ENCODE data around the gene LRIG3. TPM values are rescaled to one million over a fixed set of nuclear protein-coding genes. Genes with fewer than 3 reads are reported as not detected.

The LRIG3 gene
- total and polyA plus RNA-seq, 2 donors from 2014 or later, result 4.4 to 40.5 TPM

DNA sequence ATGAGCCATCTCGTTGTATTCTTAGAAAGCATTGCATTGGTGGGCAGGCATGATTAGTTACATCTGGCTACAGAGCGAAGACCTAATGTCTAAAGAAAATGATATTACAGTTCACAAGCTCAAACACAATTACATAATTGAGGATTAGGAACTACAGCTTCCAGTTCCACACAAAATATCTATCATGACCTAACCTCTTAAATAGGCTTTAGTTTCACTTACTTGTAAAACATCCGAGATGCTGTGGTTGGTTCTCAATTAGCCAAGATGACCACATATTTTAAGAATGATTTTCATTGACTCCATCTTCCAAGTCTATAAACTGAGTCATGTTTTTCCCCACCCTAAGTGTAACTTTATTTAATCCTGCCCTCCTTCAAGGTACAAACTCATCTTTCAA lies 69.5 kb downstream of the LRIG3 start:
- no peak for TF ChIP-seq CTCF (IDR thresholded peaks at IDR 0.05; ENCODE audit: borderline replicate concordance, extremely low read depth, insufficient read depth)
- no peak overlapping the region for H3K4me3 ChIP-seq (ENCODE audit: low read length in 3 of 3)
- H3K9ac ChIP-seq (ENCODE audit: low read length in 3 of 3), result no peak overlapping the region
- intact Hi-C loops (cut with DNase I), result no loop called here
- no peaks in the 10 kb centered on the region for H3K36me3 ChIP-seq (ENCODE audit: control insufficient read depth in 2 of 3, insufficient read depth in 3 of 3, low read length in 3 of 3)
- FAIRE-seq (no peak), DNase-seq (peak in 2 of 5 donors; percentile 24)
- H3K27ac ChIP-seq (ENCODE audit: low read depth in 2 of 2, low read length in 2 of 2), result no peak overlapping the region
- H3K27me3 ChIP-seq (ENCODE audit: control insufficient read depth, insufficient read depth, low read length), result no peaks in the 10 kb centered on the region
- no peaks in the 10 kb centered on the region for H3K4me1 ChIP-seq (ENCODE audit: control insufficient read depth in 2 of 3, insufficient read depth in 2 of 3, low read depth in 1 of 3, low read length in 3 of 3)
- H3K9me3 ChIP-seq (ENCODE audit: control insufficient read depth in 2 of 3, insufficient read depth in 1 of 3, low read length in 3 of 3), result no peaks in the 10 kb centered on the region

- H3K36me3 ChIP-seq (ENCODE audit: control insufficient read depth in 2 of 3, insufficient read depth in 3 of 3, low read length in 3 of 3), result no peaks in the 10 kb centered on the region
- no peaks in the 10 kb centered on the region for H3K4me1 ChIP-seq (ENCODE audit: control insufficient read depth in 2 of 3, insufficient read depth in 2 of 3, low read depth in 1 of 3, low read length in 3 of 3)
- DNase-seq, result peak in 1 of 5 donors; percentile 47
- no peaks in the 10 kb centered on the region for H3K9me3 ChIP-seq (ENCODE audit: control insufficient read depth in 2 of 3, insufficient read depth in 1 of 3, low read length in 3 of 3)
- no peaks in the 10 kb centered on the region for H3K27me3 ChIP-seq (ENCODE audit: control insufficient read depth, insufficient read depth, low read length)
- intact Hi-C loops (cut with DNase I), result no loop called here
- H3K9ac ChIP-seq (ENCODE audit: low read length in 3 of 3), result no peak overlapping the region
- no peak overlapping the region for H3K27ac ChIP-seq (ENCODE audit: low read depth in 2 of 2, low read length in 2 of 2)
- H3K4me3 ChIP-seq (ENCODE audit: low read length in 3 of 3), result no peak overlapping the region
- no peak for TF ChIP-seq CTCF (IDR thresholded peaks at IDR 0.05; ENCODE audit: borderline replicate concordance, extremely low read depth, insufficient read depth)
- FAIRE-seq, result no peak
These were observed 72.3 kb downstream of the LRIG3 start for GRCh38 chr12:58847901-58848600.

DNA sequence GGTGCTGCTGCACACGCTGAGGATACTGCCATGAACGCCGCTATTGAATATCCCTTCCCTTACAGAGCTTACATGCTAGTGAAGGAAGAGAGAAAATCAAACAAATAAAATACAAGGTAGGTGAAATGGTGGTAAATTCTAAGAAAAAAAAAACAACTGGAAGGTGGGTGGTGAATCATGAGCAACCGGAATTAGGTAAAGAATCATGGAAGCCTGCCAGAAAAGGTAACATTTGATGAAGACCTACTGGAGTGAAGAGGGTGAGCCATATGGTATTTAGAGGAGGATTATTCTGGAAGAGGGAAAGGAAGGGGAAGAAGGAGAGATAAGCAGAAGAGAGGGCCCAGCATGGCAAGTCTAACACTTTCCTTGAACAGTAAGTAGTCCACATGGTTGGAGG lies 76.1 kb downstream of the LRIG3 start:
- DNase-seq (no peak), FAIRE-seq (no peak)
- Histone ChIP-seq H3K27me3 (ENCODE audit: control insufficient read depth, insufficient read depth, low read length) (no peaks in the 10 kb centered on the region), H3K9ac (ENCODE audit: low read length in 3 of 3) (no peak overlapping the region), H3K9me3 (ENCODE audit: control insufficient read depth in 2 of 3, insufficient read depth in 1 of 3, low read length in 3 of 3) (peaks cover 0 to 1% (median 0%) of the 10 kb centered on the region in 3 donors), H3K36me3 (ENCODE audit: control insufficient read depth in 2 of 3, insufficient read depth in 3 of 3, low read length in 3 of 3) (no peaks in the 10 kb centered on the region), H3K27ac (ENCODE audit: low read depth in 2 of 2, low read length in 2 of 2) (no peak overlapping the region), H3K4me1 (ENCODE audit: control insufficient read depth in 2 of 3, insufficient read depth in 2 of 3, low read depth in 1 of 3, low read length in 3 of 3) (no peaks in the 10 kb centered on the region), H3K4me3 (ENCODE audit: low read length in 3 of 3) (no peak overlapping the region)
- no peak for TF ChIP-seq CTCF (IDR thresholded peaks at IDR 0.05; ENCODE audit: borderline replicate concordance, extremely low read depth, insufficient read depth)
- intact Hi-C loops (cut with DNase I), result no loop called here
